GM21381 (cell line): ENCODE results near the gene TRIM66.

ENCODE experiments used
- ATAC-seq: cut with Tn5 transposase; IDR thresholded peaks from one replicate; pipeline ENCODE4 v1.9.1; 2021; ENCODE audit warnings: mild to moderate bottlenecking, moderate library complexity; ENCODE audit not compliant: unreplicated experiment

Gene TRIM66

GRCh38 chr11:8577791-8578581 is 104.5 kb downstream of the TRIM66 start:
- no peak for ATAC-seq

DNA sequence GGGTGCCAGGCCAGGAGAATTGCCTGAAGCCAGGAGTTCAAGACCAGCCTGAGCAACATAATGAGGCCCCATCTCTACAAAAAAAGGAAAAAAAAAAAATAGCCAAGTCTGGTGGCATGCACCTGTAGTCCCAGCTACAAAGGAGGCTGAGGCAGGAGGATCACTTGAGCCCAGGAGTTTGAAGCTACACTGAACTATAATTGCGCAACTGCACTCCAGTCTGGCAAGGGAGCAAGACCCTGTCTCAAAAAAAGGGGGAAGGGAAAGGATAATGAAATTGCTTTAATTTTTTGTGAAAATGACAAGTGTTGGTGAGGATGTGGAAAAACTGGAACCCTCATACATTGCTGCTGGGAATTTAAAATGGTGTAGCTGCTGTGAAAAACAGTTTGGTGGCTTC is 107.7 kb downstream of the TRIM66 start:
- ATAC-seq = no peak

DNA sequence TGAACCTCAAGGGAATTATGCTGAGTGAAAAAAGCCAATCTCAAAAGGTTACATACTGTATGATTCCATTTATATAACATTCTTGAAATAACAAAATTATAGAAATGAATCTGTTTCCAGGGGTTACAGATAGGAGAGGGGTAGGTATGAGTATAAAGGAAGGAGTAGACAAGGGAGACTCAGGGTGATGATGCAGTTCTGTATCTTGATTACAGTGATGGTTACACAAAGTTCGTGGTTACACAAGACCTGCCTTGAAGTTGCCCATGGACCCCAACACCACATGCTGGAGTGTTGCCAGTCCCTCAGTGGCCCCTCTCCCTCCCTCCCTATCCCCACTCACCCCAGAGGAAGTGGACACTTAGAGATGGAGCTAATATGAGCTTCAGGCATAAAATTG is 108.7 kb downstream of the TRIM66 start:
- ATAC-seq = no peak

GRCh38 chr11:8567602-8568198 is 114.8 kb downstream of the TRIM66 start:
- ATAC-seq = peak; percentile 51

- ATAC-seq = no peak
These were observed 115.8 kb downstream of the TRIM66 start for GRCh38 chr11:8566613-8567210.

GRCh38 chr11:8564526-8564925 is 117.9 kb downstream of the TRIM66 start:
- no peak for ATAC-seq
